ENCODE measurements around the gene AMBRA1. TPM values are rescaled to one million over a fixed set of nuclear protein-coding genes. Genes with fewer than 3 reads are reported as not detected.
A peak's percentile ranks its signal among the peaks of the same experiment; 100 is the strongest.

The AMBRA1 gene
- polyA plus RNA-seq, 1 donor = 25.3 TPM

GRCh38 chr11:46393759-46394158 lies 200.1 kb downstream of the AMBRA1 start:
- DNase-seq = no peak

- no peak for DNase-seq
Measured at GRCh38 chr11:46393231-46393616, 200.6 kb downstream of the AMBRA1 start.

- DNase-seq = peak; percentile 83
Measured at GRCh38 chr11:46392421-46393230, 201.2 kb downstream of the AMBRA1 start.

- DNase-seq = no peak
Measured at GRCh38 chr11:46391578-46392420, 202.0 kb downstream of the AMBRA1 start, which contains the start of gene CHRM4. Gene CHRM4, minus strand, starts transcription at chr11:46391776. Its CDS starts 5,219 bp downstream, at chr11:46386557.

GRCh38 chr11:46391186-46391577 lies 202.6 kb downstream of the AMBRA1 start:
- no peak for DNase-seq

GRCh38 chr11:46390331-46391171 lies 203.3 kb downstream of the AMBRA1 start:
- DNase-seq = no peak

- peak; percentile 63 for DNase-seq
Measured at GRCh38 chr11:46389450-46390330, 204.1 kb downstream of the AMBRA1 start.

GRCh38 chr11:46388619-46389449 lies 205.0 kb downstream of the AMBRA1 start:
- DNase-seq = no peak

- DNase-seq = no peak
Measured at GRCh38 chr11:46387919-46388618, 205.8 kb downstream of the AMBRA1 start.

GRCh38 chr11:46387456-46387855 lies 206.4 kb downstream of the AMBRA1 start:
- no peak for DNase-seq

GRCh38 chr11:46386674-46387073 lies 207.1 kb downstream of the AMBRA1 start:
- no peak for DNase-seq

GRCh38 chr11:46386005-46386578 lies 207.7 kb downstream of the AMBRA1 start:
- no peak for DNase-seq

GRCh38 chr11:46385169-46386004 lies 208.4 kb downstream of the AMBRA1 start:
- DNase-seq = no peak

GRCh38 chr11:46383974-46384701 lies 209.7 kb downstream of the AMBRA1 start:
- DNase-seq = no peak

- DNase-seq = no peak
Measured at GRCh38 chr11:46383404-46383758, 210.4 kb downstream of the AMBRA1 start.

GRCh38 chr11:46382646-46383403 lies 211.0 kb downstream of the AMBRA1 start:
- no peak for DNase-seq
